Measurements from ENCODE around the gene MBD5.

Gene MBD5

DNA sequence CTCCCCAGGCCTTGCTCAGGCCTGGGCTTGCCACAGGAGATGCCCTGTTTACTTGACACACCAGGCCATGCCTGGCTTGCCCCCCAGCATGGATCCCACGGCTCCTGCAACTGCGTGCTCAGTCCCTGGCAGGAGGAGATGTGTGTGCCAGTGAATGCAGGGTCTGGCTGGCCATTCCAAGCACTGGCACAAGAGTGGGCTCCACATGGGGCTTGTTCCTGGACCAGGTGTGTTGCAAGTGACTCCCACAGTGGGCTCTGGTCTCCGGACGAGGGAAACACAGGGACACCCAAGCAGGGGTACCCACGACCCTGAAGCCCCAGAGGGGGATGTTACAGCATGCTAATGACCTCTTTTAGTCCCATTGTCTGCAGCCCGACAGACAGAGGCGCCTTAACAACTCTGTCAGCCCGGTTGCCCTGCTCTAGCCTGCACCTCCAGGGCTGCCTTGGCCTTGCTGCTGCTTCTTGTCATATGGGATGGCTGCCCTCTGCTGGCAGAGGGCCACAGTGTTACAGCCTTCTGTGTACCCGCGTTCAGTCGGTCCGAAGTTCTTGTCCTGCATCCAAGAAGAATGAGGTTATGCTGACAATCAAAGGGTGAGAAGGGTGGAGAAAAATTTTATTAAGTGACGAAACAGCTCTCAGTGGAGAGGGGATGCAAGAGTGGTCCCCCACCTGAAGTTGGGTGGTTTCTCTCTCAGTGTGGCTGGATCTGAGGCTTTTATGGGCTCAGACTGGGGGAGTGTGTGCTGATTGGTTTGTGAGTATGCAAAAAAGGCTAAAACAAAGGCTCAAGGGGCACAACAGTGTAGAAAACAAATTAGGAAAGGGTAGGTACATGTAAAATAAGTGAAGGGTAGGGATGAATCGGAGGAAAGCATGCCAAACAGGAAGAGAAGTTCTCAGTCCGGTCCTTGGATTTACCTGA, 180.4 kb downstream of the MBD5 start:
- no peak overlapping the region for H3K4me3 ChIP-seq
- no peak overlapping the region for H3K27ac ChIP-seq

DNA sequence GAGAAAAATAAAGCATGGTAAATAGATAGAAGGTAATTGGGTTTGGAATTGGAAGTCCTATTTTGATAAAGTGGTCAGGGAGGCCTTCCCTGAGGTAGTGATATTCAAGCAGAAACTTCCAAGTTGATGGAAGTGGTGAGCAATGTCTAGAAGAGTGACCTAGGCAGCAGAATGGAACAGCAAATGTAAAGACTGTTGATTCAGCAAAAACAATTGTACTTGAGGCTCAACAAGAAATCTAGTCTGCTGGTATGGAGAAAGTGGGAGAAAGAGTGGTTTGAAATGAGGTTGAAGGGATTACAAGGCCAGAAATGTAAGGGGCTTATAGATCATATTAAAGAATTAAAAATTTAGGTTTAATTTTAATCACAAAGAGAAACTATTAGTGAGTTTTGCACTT, 181.3 kb downstream of the MBD5 start:
- H3K27ac ChIP-seq, result no peak overlapping the region
- H3K4me3 ChIP-seq, result no peak overlapping the region

DNA sequence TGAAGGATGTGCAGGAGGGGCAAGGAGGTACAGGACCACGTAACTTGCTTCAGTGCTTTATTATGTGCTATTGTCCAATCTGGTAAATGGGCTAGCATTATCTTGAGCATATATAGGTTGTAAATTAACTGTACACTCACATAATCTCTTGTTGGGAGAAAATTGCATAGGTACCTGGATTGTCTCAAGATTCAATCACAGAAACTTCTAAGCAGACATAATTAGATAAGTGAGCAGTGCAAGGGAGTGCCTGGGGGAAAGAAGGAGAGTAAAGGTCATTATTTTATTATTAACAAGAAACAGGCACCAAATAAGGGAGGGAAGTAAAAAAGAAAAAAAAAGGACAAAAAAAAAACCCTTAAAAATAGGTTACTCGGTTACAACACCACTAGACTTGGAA, 186.2 kb downstream of the MBD5 start:
- H3K27ac ChIP-seq, result no peak overlapping the region
- H3K4me3 ChIP-seq, result no peak overlapping the region

DNA sequence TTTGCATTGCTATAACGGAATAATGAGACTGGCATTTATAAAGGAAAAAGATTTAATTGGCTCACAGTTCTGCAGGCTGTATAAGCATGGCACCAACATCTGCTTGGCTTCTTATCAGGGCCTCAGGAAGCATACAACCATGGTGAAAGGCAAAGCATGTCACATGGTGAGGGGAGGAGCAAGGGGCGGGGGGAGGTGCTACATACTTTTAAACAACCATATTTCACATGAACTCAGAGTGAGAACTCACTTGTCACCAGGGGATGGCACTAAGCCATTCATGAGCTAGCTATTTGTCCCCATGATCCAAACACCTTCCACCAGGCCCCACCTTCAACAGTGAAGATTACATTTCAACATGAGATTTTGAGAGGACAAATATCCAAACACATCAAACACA, 188.7 kb downstream of the MBD5 start:
- no peak overlapping the region for H3K4me3 ChIP-seq

DNA sequence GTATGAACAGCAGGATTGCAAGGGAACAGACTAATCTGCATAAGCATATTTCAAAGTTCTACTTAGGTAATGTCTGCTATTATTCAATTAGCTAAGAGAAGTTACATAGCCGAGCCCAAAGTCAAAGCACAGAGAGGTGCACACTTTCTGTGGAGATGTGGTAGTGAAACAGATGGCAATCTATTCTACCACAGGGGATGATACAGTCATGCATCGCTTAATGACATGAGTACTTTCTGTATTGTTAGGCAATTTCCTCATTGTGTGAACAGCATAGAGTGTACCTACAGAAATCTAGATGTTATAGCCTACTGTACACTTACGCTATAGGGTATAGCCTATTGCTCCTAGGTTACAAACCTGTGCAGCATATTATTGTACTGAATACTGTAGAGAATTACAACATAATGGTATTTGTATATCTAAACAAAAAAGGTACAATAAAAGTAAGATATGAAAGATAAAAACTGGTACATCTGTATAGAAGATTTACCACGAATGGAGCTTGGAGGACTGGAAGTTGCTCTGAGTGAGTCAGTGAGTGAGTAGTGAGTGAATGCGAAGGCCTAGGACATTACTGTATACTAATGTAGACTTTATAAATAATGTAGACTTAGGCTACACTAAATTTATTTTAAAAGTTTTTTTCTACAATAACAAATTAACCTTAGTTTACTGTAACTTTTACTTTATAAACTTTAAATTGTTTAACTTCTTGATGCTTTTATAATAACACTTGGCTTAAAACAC, 197.6 kb downstream of the MBD5 start:
- no peak overlapping the region for H3K27ac ChIP-seq
- no peak overlapping the region for H3K4me3 ChIP-seq

More for the DNA sequence above, 188.7 kb downstream of the MBD5 start:
- H3K27ac ChIP-seq, result no peak overlapping the region

DNA sequence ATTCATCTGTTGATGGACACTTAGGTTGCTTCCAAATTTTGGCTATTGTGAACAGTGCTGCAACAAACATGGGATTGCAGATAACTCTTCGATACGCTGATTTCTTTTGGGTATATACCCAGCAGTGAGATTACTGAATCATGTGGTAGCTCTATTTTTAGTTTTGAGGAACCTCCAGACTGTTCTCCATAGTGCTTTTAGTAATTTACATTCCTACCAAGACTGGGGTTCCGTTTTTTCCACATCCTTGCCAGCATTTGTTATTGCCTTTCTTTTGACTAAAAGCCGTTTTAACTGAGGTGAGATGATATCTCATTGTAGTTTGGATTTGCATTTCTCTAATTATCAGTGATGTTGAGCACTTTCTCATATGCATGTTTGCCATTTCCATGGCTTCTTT, 200.3 kb downstream of the MBD5 start:
- H3K27ac ChIP-seq, result no peak overlapping the region
- H3K4me3 ChIP-seq, result no peak overlapping the region

DNA sequence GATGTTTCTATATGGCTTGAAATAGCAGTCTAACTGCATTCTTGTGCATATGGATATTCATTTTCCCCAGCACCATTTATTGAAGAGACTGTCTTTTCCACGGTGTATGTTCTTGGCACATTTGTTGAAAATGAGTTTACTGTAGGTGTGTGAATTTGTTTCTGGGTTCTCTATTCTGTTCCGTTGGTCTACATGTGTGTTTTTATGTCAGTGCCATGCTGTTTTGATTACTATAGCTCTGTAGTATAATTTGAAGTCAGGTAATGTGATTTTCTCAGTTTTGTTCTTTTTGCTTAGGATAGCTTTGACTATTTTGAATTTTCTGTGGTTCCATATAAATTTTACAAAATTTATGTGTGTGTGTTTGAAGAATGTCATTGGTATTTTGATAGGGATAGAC, 201.0 kb downstream of the MBD5 start:
- no peak overlapping the region for H3K27ac ChIP-seq

DNA sequence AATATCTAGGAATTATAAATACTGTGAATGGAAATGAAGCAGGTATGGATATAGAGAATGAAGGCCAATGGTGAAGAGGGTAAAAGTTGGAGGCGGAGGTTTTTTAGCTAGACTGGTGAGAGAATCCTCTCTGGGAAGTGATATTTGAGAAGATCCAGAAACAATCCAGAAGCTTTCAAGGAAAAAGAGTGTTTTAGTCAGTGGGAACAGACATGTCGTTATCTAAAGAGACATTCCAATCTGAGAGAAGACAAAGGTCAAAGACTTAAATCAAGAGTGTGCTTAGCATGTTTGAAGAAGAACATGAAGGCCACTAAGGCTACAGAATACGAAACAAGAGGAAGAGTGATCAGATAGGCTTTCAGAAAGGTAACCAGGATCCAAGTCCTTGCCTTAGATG, 211.0 kb downstream of the MBD5 start:
- H3K27ac ChIP-seq, result no peak overlapping the region
- no peak overlapping the region for H3K4me3 ChIP-seq

More for the DNA sequence above, 201.0 kb downstream of the MBD5 start:
- no peak overlapping the region for H3K4me3 ChIP-seq

DNA sequence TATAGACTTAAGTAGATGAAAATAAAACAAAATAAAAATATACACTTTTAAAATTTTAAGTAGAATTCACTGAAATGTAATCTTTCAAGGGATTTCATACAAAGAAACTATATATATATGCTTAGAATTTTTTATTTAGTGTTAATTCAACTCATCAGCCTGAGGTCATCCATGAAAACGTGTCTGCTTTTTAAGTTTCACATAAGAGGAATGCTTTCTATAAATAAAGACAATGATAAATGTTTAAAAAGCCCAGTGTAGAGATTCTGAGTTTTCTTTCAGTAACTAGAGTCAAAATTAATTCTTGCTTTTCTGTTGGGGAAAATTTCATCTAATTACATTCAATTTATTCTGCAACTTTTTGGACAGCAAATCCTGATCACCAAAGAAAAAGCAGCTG, 213.3 kb downstream of the MBD5 start:
- H3K27ac ChIP-seq, result no peak overlapping the region
- no peak overlapping the region for H3K4me3 ChIP-seq

DNA sequence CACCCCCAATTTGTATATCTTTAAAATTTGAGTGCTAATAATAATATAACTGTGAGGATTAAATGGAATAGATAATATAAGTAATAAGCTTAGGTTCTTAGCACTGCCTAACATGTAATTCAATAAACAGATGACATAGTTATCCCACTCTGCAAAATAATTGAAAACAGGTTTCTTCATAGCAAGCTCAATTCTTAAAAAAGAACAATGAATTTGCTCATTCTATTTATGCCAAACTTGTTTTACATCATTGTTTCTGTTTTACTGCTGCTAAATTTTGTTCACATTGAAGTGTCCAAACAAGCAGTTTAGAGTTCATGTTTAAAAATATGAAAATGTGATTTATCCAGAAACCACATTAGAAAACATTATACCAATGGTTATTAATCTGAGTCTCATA, 217.0 kb downstream of the MBD5 start:
- Histone ChIP-seq H3K4me3 (no peak overlapping the region), H3K27ac (no peak overlapping the region)

DNA sequence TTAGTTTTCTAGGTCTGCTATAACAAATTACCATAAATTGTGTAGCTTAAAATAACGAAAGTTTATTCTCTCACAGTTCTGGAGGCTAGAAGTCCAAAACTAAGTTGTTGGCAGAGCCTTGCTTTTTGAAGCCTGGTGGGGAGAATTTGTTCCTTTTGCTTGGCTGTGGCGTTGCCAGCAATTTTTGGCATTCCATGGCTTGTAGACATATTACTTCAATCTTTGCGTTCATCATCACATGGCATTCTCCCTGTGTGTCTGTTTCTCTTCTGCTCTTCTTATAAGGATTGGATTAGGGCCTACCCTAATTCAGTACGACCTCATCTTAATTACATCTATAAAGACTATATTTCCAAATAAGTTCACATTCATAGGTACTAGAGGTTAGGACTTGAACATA, 217.7 kb downstream of the MBD5 start:
- H3K4me3 ChIP-seq, result no peak overlapping the region
- H3K27ac ChIP-seq, result peak overlapping the region in 1 of 21 experiments; percentile 29

DNA sequence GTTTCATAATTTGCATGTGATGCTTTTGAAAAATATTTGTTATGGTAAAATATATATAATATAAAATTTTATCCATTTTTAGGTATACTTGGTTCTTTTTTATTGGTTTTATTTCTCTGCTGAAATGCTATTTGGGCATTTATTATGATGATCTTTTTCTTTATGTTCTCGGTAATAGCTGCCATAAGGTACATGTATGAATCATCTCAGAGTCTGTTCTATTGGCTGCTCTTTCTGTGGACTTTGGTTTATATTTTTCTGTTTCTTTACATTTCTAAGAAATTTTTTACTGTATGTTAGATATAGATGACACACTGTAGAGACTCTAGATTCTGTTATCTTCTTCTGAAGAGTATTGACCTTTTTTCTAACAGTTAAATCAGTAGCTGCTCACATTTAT, 219.9 kb downstream of the MBD5 start:
- no peak overlapping the region for H3K27ac ChIP-seq
- H3K4me3 ChIP-seq, result no peak overlapping the region

DNA sequence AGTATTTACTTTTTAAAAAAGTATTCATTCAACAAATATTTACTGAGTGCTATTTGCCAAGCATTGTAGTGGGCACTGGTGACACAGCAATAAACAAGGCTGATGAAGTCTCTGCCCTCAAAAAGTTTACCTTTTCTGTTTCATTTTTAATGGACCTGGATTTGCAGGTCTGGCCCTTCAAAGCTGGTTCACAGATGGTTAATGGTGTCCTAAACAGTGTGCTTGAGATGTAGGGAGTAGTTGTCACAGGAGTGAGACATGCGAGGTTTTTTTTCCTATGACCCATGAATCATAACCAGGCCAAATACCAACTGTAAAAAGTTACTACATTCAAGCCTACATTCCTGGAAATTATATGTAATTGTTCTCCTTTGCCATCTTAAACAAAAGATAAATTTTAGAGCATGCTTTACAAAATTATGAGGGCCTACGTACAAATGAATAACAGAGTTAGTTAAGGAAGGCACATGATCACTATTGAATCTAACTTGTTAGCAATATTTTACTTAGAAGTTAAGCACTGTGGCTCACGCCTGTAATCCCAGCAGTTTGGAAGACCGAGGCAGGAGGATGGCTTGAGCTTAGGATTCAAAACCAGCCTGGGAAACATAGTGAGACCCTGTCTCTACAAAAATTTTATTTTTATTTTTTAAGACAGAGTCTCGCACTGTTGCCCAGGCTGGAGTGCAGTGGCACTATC, 223.9 kb downstream of the MBD5 start:
- peak overlapping the region in 3 of 21 experiments; percentile 19 to 49 (median 23) for H3K27ac ChIP-seq

DNA sequence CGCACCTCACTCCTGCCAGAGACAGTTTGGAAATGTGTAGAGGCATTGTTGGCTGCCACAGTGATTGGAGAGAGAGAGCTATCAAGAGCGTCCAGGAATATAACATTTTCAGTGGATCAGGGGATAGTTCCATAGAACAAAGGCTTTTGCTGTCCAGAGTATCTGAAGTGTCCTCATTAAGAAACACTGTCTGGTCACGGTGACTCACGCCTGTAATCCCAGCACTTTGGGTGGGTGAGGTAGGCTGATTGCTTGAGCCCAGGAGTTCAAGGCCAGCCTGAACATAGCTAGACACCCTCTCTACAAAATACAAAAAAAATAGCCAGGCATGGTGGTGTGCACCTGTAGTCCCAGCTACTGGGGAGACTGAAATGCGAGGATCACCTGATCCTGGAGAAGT, 231.1 kb downstream of the MBD5 start:
- Histone ChIP-seq H3K4me3 (no peak overlapping the region), H3K27ac (no peak overlapping the region)

More for the DNA sequence above, 223.9 kb downstream of the MBD5 start:
- no peak overlapping the region for H3K4me3 ChIP-seq

DNA sequence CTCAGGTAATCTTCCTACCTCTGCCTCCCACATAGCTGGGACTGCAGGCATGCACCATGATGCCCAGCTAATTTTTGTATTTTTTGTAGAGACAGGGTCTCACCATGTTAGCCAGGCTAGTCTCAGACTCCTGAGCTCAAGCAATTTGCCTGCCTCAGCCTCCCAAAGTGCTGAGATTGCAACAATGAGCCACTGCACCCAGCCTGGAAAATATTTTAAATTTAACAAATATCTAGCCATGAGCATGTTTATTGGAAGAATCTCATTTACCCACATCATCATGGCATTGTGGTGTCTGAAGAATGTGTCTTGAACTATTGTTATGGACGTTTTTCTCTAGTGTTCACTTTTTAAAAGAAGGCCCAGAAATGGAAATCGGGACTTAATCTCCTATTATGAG, 231.8 kb downstream of the MBD5 start:
- Histone ChIP-seq H3K4me3 (no peak overlapping the region), H3K27ac (no peak overlapping the region)

DNA sequence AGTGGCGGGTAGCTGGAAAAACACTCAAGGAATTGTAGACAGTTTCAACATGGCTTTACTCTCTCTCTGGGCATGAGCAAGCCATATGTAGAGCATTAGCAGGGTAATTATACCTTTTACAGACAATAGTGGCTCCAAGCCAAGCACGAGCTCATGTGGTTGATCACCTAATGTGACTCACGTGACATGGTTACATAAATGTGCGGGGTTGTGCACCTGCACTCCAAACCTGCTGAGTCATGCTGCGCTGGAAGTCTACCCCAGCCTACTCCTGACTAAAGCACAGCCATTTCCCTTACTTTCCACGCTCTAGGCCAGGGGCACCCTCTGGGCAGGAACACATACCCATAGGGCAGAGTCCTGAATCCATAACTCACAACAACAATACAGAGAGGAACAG, 232.8 kb downstream of the MBD5 start:
- Histone ChIP-seq H3K4me3 (no peak overlapping the region), H3K27ac (no peak overlapping the region)

DNA sequence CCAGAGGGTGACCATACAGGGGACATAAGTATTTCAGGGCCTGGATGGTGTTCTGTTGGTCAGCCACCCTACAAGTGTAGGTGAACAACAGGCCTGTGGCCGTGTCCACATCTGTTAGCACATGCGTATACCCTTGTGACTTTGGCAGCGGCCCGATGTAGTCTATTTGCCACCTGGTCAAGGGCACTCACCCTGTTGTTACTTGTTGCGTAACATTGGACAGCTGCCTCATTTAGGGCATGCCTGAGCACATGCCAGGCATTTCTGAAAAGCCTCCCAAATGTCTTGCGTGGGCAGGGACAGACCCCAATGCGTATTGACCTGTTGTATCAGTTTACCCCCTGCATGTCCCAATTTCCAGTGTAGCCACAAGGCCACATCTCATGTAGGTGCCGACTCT, 235.0 kb downstream of the MBD5 start:
- no peak overlapping the region for H3K4me3 ChIP-seq

DNA sequence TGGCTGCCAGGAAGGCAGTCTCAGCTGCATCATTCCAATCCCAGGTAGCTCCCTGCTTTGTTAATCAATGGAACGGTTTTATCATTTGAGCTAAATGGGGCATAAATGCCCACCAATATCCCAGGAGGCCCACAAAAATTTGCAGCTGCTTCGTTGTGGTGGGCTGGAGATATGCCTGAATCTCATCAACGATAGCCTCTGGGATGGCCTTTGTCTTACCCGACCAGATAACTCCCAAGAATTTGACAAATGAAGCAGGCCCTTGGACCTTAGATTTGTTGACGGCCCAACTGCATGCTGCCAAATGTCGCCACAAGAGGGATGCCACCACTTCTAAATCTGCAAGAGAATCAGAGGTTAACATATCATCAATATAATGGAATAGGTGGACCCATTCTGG, 236.4 kb downstream of the MBD5 start:
- Histone ChIP-seq H3K4me3 (no peak overlapping the region), H3K27ac (no peak overlapping the region)

More for the DNA sequence above, 235.0 kb downstream of the MBD5 start:
- no peak overlapping the region for H3K27ac ChIP-seq

DNA sequence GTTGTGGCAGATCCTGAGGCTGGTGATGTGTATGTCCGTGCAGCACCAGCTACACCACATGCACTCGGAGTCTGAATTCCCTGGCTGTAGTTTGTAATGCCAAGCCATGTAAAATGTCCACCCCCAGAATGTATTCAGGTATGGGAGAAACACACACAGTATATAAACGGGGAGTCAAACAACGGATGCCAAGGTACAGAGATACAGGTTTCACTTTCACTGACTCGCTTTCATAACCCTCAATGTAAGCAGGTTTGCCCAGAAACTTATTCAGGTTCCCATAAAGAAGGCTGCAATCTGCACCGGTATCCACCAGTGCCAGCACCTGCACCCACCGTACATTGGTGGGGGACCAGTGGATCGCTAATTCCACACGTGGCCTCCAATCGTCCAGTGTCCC, 237.2 kb downstream of the MBD5 start:
- Histone ChIP-seq H3K27ac (no peak overlapping the region), H3K4me3 (no peak overlapping the region)

DNA sequence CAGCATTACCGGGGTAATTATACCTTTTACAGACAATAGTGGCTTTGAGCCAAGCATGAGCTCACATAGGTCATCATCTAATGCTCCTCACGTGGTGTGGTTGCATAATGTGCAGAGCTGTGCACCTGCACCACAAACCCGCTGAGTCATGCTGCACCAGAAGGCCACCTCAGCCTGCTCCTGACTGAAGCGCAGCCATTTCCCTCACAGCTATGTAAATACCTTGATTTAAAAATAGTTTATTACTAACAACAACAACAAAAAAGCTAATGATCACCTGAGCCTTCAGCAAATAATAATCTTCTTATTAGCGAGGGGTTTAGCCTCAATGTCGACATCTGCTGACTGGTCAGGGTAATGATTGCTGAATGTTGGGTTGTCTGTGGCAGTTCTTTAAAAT, 238.8 kb downstream of the MBD5 start:
- Histone ChIP-seq H3K4me3 (no peak overlapping the region), H3K27ac (no peak overlapping the region)

All from skin epidermis (tissue), 12 donors.